Endothelial cell (in vitro differentiated cells): ENCODE measurements around the gene BEND6. TPM values are rescaled to one million over a fixed set of nuclear protein-coding genes. Genes with fewer than 3 reads are reported as not detected.

Experiments used
- DNase-seq: peaks from one replicate; pipeline ENCODE4 v3.0.0; 2021; ENCODE audit warnings: low spot score
- H3K27ac Mint-ChIP-seq: one replicate; pipeline ENCODE4 v1.8.0; 2021; ENCODE audit warnings: mixed read lengths, inconsistent platforms; ENCODE audit not compliant: unreplicated experiment
- H3K27me3 Mint-ChIP-seq: one replicate; pipeline ENCODE4 v1.8.0; 2021; ENCODE audit warnings: mild to moderate bottlenecking, moderate library complexity, mixed read lengths, inconsistent platforms; ENCODE audit not compliant: unreplicated experiment
- H3K36me3 Mint-ChIP-seq: one replicate; pipeline ENCODE4 v1.8.0; 2021; ENCODE audit warnings: mild to moderate bottlenecking, low read depth, mixed read lengths, inconsistent platforms; ENCODE audit not compliant: unreplicated experiment
- H3K4me1 Mint-ChIP-seq: one replicate; pipeline ENCODE4 v1.8.0; 2021; ENCODE audit warnings: mild to moderate bottlenecking, mixed read lengths, inconsistent platforms; ENCODE audit not compliant: unreplicated experiment
- H3K4me3 Mint-ChIP-seq: one replicate; pipeline ENCODE4 v1.8.0; 2021; ENCODE audit warnings: mild to moderate bottlenecking, mixed read lengths, inconsistent platforms; ENCODE audit not compliant: unreplicated experiment
- H3K9me3 Mint-ChIP-seq: one replicate; pipeline ENCODE4 v1.8.0; 2021; ENCODE audit warnings: mixed read lengths, inconsistent platforms; ENCODE audit not compliant: unreplicated experiment
- total RNA-seq: library from RNA; stranded (reverse); fragmentation: NEBNext Ultra II Directional; extraction: Animal tissue kit (Norgen Biotek cat#: 25700); gene quantifications from one replicate; pipeline ENCODE4 v1.2.1, GENCODE V29; 2021; ENCODE audit not compliant: unreplicated experiment
- TF ChIP-seq, protein P1 (sequence below): fragments of 200-600 bp; sonication (generic); IDR thresholded peaks from one replicate; pipeline ENCODE4 v1.5.0; 2021; ENCODE audit warnings: antibody characterized with exemption; ENCODE audit not compliant: unreplicated experiment

Gene BEND6
- total RNA-seq, 1 donor from 2014 or later, result 0.97 TPM

DNA sequence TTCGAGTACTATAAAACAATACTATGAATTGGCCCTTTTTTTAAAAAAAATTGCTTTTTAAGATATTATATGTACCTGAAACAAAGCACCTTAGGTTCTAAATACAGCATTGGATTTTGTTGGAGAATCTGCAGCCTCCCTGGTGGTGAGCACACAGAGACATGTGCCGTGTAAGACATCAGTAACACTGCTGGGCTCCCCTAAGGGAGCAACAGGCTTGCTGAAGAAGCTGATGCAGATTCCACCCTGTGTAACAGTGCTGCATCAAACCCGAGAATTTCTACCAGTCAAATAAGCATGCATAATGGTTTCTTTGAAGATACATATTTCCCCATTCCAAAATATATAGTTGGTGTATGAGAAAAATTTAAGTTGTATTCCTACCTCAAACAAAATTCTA, 108.9 kb downstream of the BEND6 start:
- H3K9me3 Mint-ChIP-seq, result no peaks in the 10 kb centered on the region
- TF ChIP-seq, protein P1, sequence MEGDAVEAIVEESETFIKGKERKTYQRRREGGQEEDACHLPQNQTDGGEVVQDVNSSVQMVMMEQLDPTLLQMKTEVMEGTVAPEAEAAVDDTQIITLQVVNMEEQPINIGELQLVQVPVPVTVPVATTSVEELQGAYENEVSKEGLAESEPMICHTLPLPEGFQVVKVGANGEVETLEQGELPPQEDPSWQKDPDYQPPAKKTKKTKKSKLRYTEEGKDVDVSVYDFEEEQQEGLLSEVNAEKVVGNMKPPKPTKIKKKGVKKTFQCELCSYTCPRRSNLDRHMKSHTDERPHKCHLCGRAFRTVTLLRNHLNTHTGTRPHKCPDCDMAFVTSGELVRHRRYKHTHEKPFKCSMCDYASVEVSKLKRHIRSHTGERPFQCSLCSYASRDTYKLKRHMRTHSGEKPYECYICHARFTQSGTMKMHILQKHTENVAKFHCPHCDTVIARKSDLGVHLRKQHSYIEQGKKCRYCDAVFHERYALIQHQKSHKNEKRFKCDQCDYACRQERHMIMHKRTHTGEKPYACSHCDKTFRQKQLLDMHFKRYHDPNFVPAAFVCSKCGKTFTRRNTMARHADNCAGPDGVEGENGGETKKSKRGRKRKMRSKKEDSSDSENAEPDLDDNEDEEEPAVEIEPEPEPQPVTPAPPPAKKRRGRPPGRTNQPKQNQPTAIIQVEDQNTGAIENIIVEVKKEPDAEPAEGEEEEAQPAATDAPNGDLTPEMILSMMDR, result no peak
- H3K27me3 Mint-ChIP-seq, result peaks cover 1% of the 10 kb centered on the region
- no peak overlapping the region for H3K27ac Mint-ChIP-seq
- no peak overlapping the region for H3K4me3 Mint-ChIP-seq
- DNase-seq, result no peak
- peaks cover 17% of the 10 kb centered on the region for H3K36me3 Mint-ChIP-seq
- H3K4me1 Mint-ChIP-seq, result peaks cover 6% of the 10 kb centered on the region

DNA sequence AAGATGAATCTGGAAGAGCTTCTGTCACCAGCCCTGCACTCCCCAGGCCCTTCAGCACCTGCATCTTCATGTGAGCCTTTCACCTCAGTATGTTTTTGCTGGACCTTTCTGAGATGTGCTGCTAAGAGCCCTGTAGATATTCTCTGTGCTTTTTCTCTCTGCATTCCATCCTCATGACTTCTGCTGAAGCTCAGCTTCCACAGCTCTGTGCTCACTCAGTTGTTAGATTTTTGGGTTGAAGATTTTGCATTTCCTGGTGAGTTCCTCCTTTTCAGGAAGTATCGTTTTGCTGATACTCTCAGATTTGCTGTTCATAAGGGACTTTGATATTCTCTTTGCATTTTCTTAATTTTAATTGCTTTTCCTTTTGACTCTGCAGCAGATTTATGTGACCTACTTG, 109.9 kb downstream of the BEND6 start:
- DNase-seq, result no peak
- Mint-ChIP-seq H3K9me3 (no peaks in the 10 kb centered on the region), H3K36me3 (peaks cover 17% of the 10 kb centered on the region), H3K4me3 (no peak overlapping the region), H3K27ac (no peak overlapping the region), H3K27me3 (peaks cover 1% of the 10 kb centered on the region), H3K4me1 (peaks cover 6% of the 10 kb centered on the region)
- TF ChIP-seq, protein P1, result no peak

DNA sequence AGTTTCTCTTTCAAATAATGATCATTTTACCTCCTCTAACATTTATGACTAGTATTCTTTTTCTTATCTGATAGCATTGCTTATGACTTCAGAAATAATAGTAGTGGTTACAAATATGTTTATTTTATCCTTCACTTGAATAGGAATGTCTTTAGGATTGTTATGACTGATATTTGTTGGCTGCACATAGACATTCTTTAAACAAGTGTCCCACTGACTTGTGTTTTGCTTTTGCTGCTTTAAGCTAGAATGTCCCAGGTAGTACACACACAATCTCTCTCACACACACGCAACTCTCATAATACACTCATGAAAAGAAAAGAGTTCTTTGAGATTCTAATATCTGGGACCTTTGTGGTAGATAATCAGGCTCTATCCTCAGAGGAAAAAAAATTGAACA, 113.2 kb downstream of the BEND6 start:
- Mint-ChIP-seq H3K27ac (no peak overlapping the region), H3K27me3 (peaks cover 1% of the 10 kb centered on the region), H3K36me3 (peaks cover 4% of the 10 kb centered on the region), H3K9me3 (no peaks in the 10 kb centered on the region), H3K4me1 (peaks cover 6% of the 10 kb centered on the region), H3K4me3 (no peak overlapping the region)
- TF ChIP-seq, protein P1, result no peak
- no peak for DNase-seq

DNA sequence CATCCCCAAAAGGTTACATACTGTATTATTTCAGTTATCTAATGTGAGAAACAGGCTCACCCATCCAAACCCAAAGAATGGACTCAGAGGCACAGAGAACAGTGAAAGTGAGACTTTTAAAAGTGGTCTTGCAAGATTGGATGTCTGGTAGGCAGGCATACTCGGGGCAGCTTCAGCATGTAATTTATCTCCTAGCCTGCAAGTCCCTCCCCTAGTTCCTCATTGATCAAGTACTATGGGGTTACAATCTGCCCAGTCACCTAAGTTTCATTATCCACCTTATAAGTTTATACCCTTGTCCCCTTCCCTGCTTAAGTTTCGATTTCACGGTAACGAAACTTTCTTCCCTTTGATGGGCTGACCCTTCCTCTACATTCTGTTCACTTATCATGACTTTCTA, 114.3 kb downstream of the BEND6 start:
- Mint-ChIP-seq H3K36me3 (peaks cover 7% of the 10 kb centered on the region), H3K27me3 (peaks cover 1% of the 10 kb centered on the region), H3K4me1 (peaks cover 6% of the 10 kb centered on the region), H3K27ac (peak overlapping the region; percentile 11), H3K9me3 (no peaks in the 10 kb centered on the region), H3K4me3 (no peak overlapping the region)
- TF ChIP-seq, protein P1, result no peak
- DNase-seq, result no peak

DNA sequence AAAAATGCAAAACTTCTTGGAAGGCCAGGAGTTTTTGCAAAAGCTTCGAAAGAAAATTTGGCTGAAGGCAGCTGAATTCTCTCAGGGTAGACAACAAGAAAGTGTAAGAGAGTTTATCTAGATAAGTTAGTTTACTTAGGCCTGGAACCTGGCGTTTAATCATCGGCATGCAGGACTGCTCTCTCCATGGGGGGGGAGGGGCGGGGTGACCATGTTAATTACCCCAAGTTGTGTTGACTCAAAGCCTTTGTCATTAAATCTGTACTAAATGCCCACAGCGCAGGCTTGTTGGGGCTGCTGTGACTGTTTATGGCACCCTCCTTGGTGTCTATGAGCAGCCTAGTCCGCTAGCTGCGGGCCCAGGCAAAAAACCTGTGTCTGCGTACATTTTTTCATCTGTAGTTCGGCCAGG, 115.0 kb downstream of the BEND6 start:
- Mint-ChIP-seq H3K27me3 (peaks cover 1% of the 10 kb centered on the region), H3K4me3 (no peak overlapping the region), H3K4me1 (peaks cover 3% of the 10 kb centered on the region), H3K9me3 (no peaks in the 10 kb centered on the region), H3K27ac (no peak overlapping the region), H3K36me3 (peaks cover 7% of the 10 kb centered on the region)
- DNase-seq, result no peak
- TF ChIP-seq, protein P1, result no peak
